GM19455 (cell line): ENCODE data around the gene HLCS.

Experiments
- ATAC-seq: cut with Tn5 transposase; IDR thresholded peaks from one replicate; pipeline ENCODE4 v1.9.1; 2021; ENCODE audit not compliant: unreplicated experiment

The HLCS gene

GRCh38 chr21:36785615-36786014 lies 180.9 kb downstream of the HLCS start:
- ATAC-seq: no peak

GRCh38 chr21:36784947-36785346 lies 181.5 kb downstream of the HLCS start:
- no peak for ATAC-seq

GRCh38 chr21:36783612-36784374 lies 182.7 kb downstream of the HLCS start:
- ATAC-seq: no peak

GRCh38 chr21:36780861-36781260 lies 185.6 kb downstream of the HLCS start:
- no peak for ATAC-seq

GRCh38 chr21:36776981-36777617 lies 189.4 kb downstream of the HLCS start:
- ATAC-seq: no peak

- no peak for ATAC-seq
These were observed 192.5 kb downstream of the HLCS start for GRCh38 chr21:36773995-36774394.

GRCh38 chr21:36773117-36773516 lies 193.4 kb downstream of the HLCS start:
- no peak for ATAC-seq

- no peak for ATAC-seq
These were observed 197.2 kb downstream of the HLCS start for GRCh38 chr21:36769051-36769839.

GRCh38 chr21:36768496-36768895 lies 198.0 kb downstream of the HLCS start:
- no peak for ATAC-seq

- no peak for ATAC-seq
These were observed 199.4 kb downstream of the HLCS start for GRCh38 chr21:36767096-36767495.

GRCh38 chr21:36766511-36766910 lies 200.0 kb downstream of the HLCS start:
- ATAC-seq: no peak

- ATAC-seq: no peak
These were observed 201.2 kb downstream of the HLCS start for GRCh38 chr21:36765229-36765628.

GRCh38 chr21:36763305-36763704 lies 203.2 kb downstream of the HLCS start:
- ATAC-seq: no peak

- no peak for ATAC-seq
These were observed 203.8 kb downstream of the HLCS start for GRCh38 chr21:36762642-36763041.

- ATAC-seq: no peak
These were observed 204.8 kb downstream of the HLCS start for GRCh38 chr21:36761685-36762084.

- no peak for ATAC-seq
These were observed 207.0 kb downstream of the HLCS start for GRCh38 chr21:36759348-36760083.

- ATAC-seq: no peak
These were observed 209.3 kb downstream of the HLCS start for GRCh38 chr21:36757196-36757595.

GRCh38 chr21:36756527-36756926 lies 209.9 kb downstream of the HLCS start:
- ATAC-seq: no peak

- ATAC-seq: no peak
These were observed 212.1 kb downstream of the HLCS start for GRCh38 chr21:36754241-36754898.

- no peak for ATAC-seq
These were observed 212.9 kb downstream of the HLCS start for GRCh38 chr21:36753556-36753955.

GRCh38 chr21:36751383-36751782 lies 215.1 kb downstream of the HLCS start:
- ATAC-seq: no peak
